Measurements from ENCODE around the gene CASP14. TPM values are rescaled to one million over a fixed set of nuclear protein-coding genes. Genes with fewer than 3 reads are reported as not detected.
A peak's percentile ranks its signal among the peaks of the same experiment; 100 is the strongest.
"Not testable (repeated sequence)": the region's sequence is repeated elsewhere in the genome, so short reads cannot be mapped to it uniquely, and the experiment has no call there.

Gene CASP14
- total RNA-seq, 2 experiments from 2014 or later, result not detected

DNA sequence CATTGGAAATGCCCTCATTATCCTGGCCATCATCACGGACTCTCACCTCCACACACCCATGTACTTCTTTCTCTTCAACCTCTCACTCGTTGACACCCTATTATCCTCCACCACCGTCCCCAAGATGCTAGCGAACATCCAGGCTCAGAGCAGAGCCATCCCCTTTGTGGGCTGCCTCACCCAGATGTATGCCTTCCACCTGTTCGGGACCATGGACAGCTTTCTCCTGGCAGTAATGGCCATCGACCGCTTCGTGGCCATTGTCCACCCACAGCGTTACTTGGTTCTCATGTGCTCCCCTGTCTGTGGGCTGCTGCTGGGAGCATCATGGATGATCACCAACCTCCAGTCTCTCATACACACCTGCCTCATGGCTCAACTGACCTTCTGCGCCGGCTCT, 37.9 kb downstream of the CASP14 start:
- no peaks in the 10 kb centered on the region for H3K36me3 Mint-ChIP-seq (ENCODE audit: low read depth)
- H3K27me3 Mint-ChIP-seq, result peaks cover 3% of the 10 kb centered on the region
- no peak for DNase-seq
- H3K27ac Mint-ChIP-seq, result no peak overlapping the region
- no peaks in the 10 kb centered on the region for H3K9me3 Mint-ChIP-seq
- H3K4me3 Mint-ChIP-seq, result no peak overlapping the region
- CTCF ChIA-PET, result no interaction called here
- peaks cover 2% of the 10 kb centered on the region for H3K4me1 Mint-ChIP-seq
- POLR2A ChIA-PET, result no interaction called here

DNA sequence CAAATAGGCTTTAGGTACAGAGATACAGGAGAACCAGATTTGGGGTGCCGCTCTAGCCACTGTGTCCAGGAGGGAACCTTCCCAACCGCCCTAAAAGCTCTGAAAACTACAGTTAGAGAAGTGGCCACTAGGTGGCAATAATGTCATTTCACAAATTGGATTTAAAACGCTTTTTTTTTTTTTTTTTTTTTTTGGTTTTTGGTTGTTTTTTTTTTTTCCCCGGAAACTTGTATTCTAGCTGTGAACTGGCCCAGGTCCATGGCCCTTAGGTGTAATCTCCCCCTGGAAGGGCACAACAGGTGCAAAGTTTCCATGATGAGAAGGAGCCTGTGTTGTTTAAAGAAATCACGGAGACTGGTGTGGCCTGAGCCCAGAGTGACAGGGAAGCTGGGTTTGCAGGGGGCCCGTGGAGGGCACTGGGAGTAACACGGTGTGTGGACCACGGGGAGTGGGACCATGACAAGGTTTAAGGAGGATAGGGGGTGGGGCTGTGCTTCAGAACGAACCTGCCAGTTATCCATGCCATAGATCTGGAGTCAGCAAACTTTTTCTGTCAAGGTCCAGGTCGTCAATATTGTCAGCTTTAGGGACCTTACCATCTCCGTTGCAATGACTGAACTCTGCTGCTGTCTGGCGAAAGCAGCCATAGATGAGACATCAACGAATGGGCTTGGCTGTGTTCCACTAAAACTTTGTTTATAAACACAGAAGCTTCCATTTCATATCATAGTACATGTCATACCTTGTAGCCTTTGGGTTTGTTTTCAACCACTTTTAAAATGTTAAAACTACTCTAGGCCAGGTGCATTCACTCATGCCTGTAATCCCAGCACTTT, 42.9 kb downstream of the CASP14 start:
- Mint-ChIP-seq H3K4me1 (peaks cover 4% of the 10 kb centered on the region), H3K4me3 (no peak overlapping the region), H3K27me3 (peaks cover 3% of the 10 kb centered on the region), H3K36me3 (ENCODE audit: low read depth) (no peaks in the 10 kb centered on the region), H3K27ac (no peak overlapping the region), H3K9me3 (no peaks in the 10 kb centered on the region)
- ChIA-PET CTCF (interaction anchor here (0.7 to 2.6 kb wide), 24 partner anchors 9 to 1503 kb away, joined by 3 to 27 read pairs (median 4); partner anchors contain the start of genes AKAP8L and FAM32A), POLR2A (no interaction called here)
- DNase-seq, result peak; percentile 37

DNA sequence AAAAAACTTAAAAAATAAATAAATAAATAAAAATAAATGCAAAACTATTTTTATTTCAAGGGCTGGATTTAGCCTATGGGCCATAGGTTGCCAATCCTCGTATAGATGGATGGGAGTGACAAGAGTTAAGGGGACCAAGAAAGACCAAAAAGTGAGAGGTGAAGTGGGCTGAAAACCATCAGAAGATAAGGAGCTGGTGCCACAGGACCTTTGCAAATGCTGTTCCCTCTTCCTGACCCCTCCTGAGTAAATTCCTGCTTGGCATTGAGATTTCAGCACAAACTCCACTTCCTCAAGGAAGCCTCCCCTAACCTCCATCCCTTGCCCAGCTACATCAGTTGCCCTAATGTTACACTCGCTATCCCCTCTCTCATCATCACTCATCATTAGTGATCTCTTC, 43.7 kb downstream of the CASP14 start:
- no peaks in the 10 kb centered on the region for H3K36me3 Mint-ChIP-seq (ENCODE audit: low read depth)
- H3K4me1 Mint-ChIP-seq, result peaks cover 4% of the 10 kb centered on the region
- DNase-seq, result no peak
- ChIA-PET POLR2A (no interaction called here), CTCF (interaction anchor here (1.1 to 2.6 kb wide), 9 partner anchors 9 to 462 kb away, joined by 3 to 27 read pairs (median 9); no protein-coding TSS in a partner anchor)
- H3K27me3 Mint-ChIP-seq, result no peaks in the 10 kb centered on the region
- no peak overlapping the region for H3K4me3 Mint-ChIP-seq
- no peaks in the 10 kb centered on the region for H3K9me3 Mint-ChIP-seq
- H3K27ac Mint-ChIP-seq, result no peak overlapping the region

DNA sequence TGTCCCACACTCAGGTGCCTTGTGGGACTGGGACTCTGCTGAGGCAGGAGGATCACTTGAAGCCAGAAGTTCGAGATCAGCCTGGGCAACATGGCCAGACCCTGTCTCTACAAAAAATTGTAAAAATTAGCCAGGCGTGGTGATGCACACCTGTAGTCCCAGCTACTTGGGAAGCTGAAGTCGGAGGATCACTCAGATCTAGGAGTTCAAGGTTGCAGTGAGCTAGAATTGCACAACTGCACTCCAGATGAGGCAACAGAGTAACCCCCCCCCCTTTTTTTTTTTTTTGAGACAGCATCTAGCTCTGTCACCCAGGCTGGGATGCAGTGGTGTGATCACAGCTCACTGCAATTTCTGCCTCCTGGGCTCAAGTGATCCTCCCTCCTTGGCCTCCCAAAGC, 46.9 kb downstream of the CASP14 start:
- H3K27ac Mint-ChIP-seq, result no peak overlapping the region
- H3K27me3 Mint-ChIP-seq, result no peaks in the 10 kb centered on the region
- ChIA-PET POLR2A (no interaction called here), CTCF (no interaction called here)
- H3K4me1 Mint-ChIP-seq, result peaks cover 4% of the 10 kb centered on the region
- no peak for DNase-seq
- H3K9me3 Mint-ChIP-seq, result no peaks in the 10 kb centered on the region
- H3K36me3 Mint-ChIP-seq (ENCODE audit: low read depth), result no peaks in the 10 kb centered on the region
- H3K4me3 Mint-ChIP-seq, result no peak overlapping the region

GRCh38 chr19:15097980-15098379, 48.7 kb downstream of the CASP14 start:
- POLR2A ChIA-PET; H3K4me3 Mint-ChIP-seq; H3K4me1 Mint-ChIP-seq; DNase-seq; H3K9me3 Mint-ChIP-seq; H3K27me3 Mint-ChIP-seq; H3K27ac Mint-ChIP-seq; H3K36me3 Mint-ChIP-seq (ENCODE audit: low read depth): not testable (repeated sequence)
- CTCF ChIA-PET, result interaction anchor here (0.7 kb wide), 1 partner anchor 339 kb away, joined by 3 read pairs; no protein-coding TSS in a partner anchor

GRCh38 chr19:15098460-15098859, 49.2 kb downstream of the CASP14 start:
- H3K27ac Mint-ChIP-seq, result no peak overlapping the region
- H3K27me3 Mint-ChIP-seq, result no peaks in the 10 kb centered on the region
- no peak overlapping the region for H3K4me3 Mint-ChIP-seq
- peaks cover 6% of the 10 kb centered on the region for H3K9me3 Mint-ChIP-seq
- H3K36me3 Mint-ChIP-seq (ENCODE audit: low read depth), result no peaks in the 10 kb centered on the region
- no peak for DNase-seq
- H3K4me1 Mint-ChIP-seq, result no peaks in the 10 kb centered on the region
- POLR2A ChIA-PET, result no interaction called here
- CTCF ChIA-PET, result interaction anchor here (0.7 kb wide), 1 partner anchor 340 kb away, joined by 3 read pairs; no protein-coding TSS in a partner anchor

GRCh38 chr19:15099017-15099582, 49.8 kb downstream of the CASP14 start:
- Mint-ChIP-seq H3K36me3 (ENCODE audit: low read depth) (no peaks in the 10 kb centered on the region), H3K9me3 (peaks cover 8% of the 10 kb centered on the region), H3K27ac (no peak overlapping the region), H3K4me1 (no peaks in the 10 kb centered on the region), H3K4me3 (no peak overlapping the region), H3K27me3 (peaks cover 1% of the 10 kb centered on the region)
- no peak for DNase-seq
- POLR2A ChIA-PET, result interaction anchor here (1.2 kb wide), 1 partner anchor 13 kb away, joined by 4 read pairs; no protein-coding TSS in a partner anchor
- CTCF ChIA-PET, result interaction anchor here (2.5 to 2.9 kb wide), 2 partner anchors 14 to 50 kb away, joined by 12 to 13 read pairs; no protein-coding TSS in a partner anchor

DNA sequence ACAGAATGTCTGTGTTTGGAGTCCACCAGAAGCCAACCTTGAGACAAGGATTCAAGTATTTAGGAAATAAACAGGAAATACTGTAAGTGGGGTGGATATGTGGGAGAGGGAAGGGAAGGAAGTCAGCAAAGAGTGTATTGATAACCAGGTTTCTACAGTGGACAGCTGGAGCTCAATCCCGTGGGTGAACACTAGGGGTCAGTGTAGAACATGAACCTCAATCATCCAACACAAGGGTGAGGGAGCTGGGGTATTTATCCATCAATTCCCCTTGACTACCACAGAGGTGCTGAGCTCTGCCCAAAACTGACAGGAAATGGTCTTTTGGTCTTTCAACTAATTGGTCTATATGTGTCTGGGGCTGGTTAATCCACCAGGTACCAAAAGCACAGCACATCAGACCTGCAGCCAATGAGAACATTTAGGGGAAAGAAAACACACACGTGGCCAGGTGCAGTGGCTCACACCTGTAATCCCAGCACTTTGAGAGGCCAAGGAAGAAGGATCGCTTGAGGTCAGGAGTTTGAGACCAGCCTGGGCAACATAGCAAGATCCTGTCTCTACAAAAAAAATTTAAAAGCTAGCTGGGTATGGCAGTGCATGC, 52.3 kb downstream of the CASP14 start:
- CTCF ChIA-PET, result interaction anchor here (0.6 to 3.2 kb wide), 15 partner anchors 9 to 317 kb away, joined by 3 to 27 read pairs (median 6); partner anchors contain the start of gene AKAP8L
- H3K27me3 Mint-ChIP-seq, result peaks cover 15% of the 10 kb centered on the region
- H3K4me3 Mint-ChIP-seq, result no peak overlapping the region
- H3K36me3 Mint-ChIP-seq (ENCODE audit: low read depth), result no peaks in the 10 kb centered on the region
- POLR2A ChIA-PET, result interaction anchor here (2.8 kb wide), 1 partner anchor 24 kb away, joined by 9 read pairs; a partner anchor contains a TSS
- H3K27ac Mint-ChIP-seq, result no peak overlapping the region
- peak; percentile 63 for DNase-seq
- H3K9me3 Mint-ChIP-seq, result peaks cover 14% of the 10 kb centered on the region
- H3K4me1 Mint-ChIP-seq, result peaks cover 4% of the 10 kb centered on the region

GRCh38 chr19:15104003-15104402, 54.7 kb downstream of the CASP14 start:
- DNase-seq, result no peak
- ChIA-PET CTCF (no interaction called here), POLR2A (interaction anchor here (0.6 kb wide), 1 partner anchor 623 kb away, joined by 3 read pairs; no protein-coding TSS in a partner anchor)
- peaks cover 28% of the 10 kb centered on the region for H3K27me3 Mint-ChIP-seq
- no peak overlapping the region for H3K27ac Mint-ChIP-seq
- peaks cover 14% of the 10 kb centered on the region for H3K9me3 Mint-ChIP-seq
- H3K4me3 Mint-ChIP-seq, result no peak overlapping the region
- H3K36me3 Mint-ChIP-seq (ENCODE audit: low read depth), result no peaks in the 10 kb centered on the region
- peaks cover 9% of the 10 kb centered on the region for H3K4me1 Mint-ChIP-seq

DNA sequence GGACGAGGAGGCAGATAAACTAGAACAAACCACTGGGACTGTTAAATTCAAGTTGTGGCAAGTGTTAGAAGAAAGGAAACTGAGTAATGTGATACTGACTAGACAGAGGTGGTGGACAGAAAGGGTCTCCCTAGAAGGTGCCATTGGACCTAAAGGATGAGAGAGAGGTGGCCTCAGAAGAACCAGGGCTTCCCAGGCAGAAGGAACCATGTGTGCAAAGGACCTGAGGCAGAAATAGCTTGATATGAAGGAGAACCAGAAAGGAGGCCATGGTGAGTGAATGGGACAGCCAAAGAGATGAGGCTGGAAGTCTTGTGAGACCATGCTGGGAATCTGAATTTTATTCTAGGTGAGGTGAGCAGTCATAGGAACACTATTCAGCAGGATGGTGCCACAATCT, 55.1 kb downstream of the CASP14 start:
- no peak for DNase-seq
- no peaks in the 10 kb centered on the region for H3K36me3 Mint-ChIP-seq (ENCODE audit: low read depth)
- CTCF ChIA-PET, result no interaction called here
- no peak overlapping the region for H3K4me3 Mint-ChIP-seq
- H3K27me3 Mint-ChIP-seq, result peaks cover 28% of the 10 kb centered on the region
- no peak overlapping the region for H3K27ac Mint-ChIP-seq
- POLR2A ChIA-PET, result no interaction called here
- peaks cover 9% of the 10 kb centered on the region for H3K4me1 Mint-ChIP-seq
- H3K9me3 Mint-ChIP-seq, result peaks cover 14% of the 10 kb centered on the region

DNA sequence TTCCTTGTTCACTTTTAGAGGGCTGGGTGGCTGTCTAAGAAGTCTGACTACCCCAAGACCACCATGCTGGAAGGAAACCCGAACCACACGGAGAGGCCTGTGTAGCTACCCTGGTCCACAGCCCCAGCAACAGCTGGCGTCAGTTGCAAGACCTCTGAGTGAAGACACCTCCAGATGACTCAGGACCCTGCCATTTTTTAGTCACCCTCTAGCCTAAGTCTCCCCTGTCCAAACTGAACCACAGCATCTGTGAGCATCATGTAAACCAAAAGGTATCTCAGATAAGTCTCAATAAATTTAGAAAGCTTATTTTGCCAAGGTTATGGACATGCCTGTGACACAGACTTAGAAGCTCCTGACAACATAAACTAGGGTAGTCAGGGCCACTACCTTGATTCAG, 55.8 kb downstream of the CASP14 start:
- ChIA-PET POLR2A (no interaction called here), CTCF (interaction anchor here (0.5 to 0.7 kb wide), 2 partner anchors 16 to 19 kb away, joined by 3 read pairs; no protein-coding TSS in a partner anchor)
- Mint-ChIP-seq H3K36me3 (ENCODE audit: low read depth) (no peaks in the 10 kb centered on the region), H3K9me3 (peaks cover 14% of the 10 kb centered on the region), H3K4me1 (peaks cover 9% of the 10 kb centered on the region), H3K4me3 (no peak overlapping the region), H3K27me3 (peaks cover 28% of the 10 kb centered on the region), H3K27ac (no peak overlapping the region)
- no peak for DNase-seq

GRCh38 chr19:15107061-15108010, 58.1 kb downstream of the CASP14 start, which contains the start of gene SYDE1:
SYDE1 (plus strand) TSS chr19:15107401; CDS start chr19:15107434, 33 bp downstream.
- no peaks in the 10 kb centered on the region for H3K36me3 Mint-ChIP-seq (ENCODE audit: low read depth)
- H3K9me3 Mint-ChIP-seq, result peaks cover 12% of the 10 kb centered on the region
- peaks cover 9% of the 10 kb centered on the region for H3K4me1 Mint-ChIP-seq
- ChIA-PET POLR2A (interaction anchor here (0.6 kb wide), 1 partner anchor 58 kb away, joined by 3 read pairs; no protein-coding TSS in a partner anchor), CTCF (no interaction called here)
- no peak for DNase-seq
- H3K27ac Mint-ChIP-seq, result no peak within 1 kb of the TSS
- no peak within 1 kb of the TSS for H3K4me3 Mint-ChIP-seq
- peaks cover 28% of the 10 kb centered on the region for H3K27me3 Mint-ChIP-seq
